ENCODE results near the gene GUCD1.

DNA sequence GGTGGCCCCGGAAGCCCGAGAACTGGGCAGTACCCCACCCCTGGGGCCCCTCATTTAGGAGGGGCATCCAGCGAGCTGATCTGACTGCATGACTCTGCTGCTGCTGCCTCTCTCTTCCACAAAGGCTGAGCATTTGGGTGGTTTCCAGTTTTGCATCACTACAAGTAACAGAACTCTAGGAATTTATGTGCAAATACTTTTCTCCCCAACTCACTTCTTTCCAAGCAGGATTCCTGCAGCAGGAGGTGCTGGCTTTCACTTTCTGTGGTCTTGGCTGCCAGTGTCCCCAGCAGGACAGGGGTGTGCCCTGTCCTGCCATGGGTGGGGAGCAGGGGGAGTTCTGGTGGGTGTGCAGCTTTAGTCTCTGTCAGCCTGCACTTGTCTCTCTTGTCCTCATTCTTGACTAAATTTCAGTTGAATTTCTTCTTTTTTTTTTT, 38.6 kb downstream of the GUCD1 start:
- TF ChIP-seq, protein P1, sequence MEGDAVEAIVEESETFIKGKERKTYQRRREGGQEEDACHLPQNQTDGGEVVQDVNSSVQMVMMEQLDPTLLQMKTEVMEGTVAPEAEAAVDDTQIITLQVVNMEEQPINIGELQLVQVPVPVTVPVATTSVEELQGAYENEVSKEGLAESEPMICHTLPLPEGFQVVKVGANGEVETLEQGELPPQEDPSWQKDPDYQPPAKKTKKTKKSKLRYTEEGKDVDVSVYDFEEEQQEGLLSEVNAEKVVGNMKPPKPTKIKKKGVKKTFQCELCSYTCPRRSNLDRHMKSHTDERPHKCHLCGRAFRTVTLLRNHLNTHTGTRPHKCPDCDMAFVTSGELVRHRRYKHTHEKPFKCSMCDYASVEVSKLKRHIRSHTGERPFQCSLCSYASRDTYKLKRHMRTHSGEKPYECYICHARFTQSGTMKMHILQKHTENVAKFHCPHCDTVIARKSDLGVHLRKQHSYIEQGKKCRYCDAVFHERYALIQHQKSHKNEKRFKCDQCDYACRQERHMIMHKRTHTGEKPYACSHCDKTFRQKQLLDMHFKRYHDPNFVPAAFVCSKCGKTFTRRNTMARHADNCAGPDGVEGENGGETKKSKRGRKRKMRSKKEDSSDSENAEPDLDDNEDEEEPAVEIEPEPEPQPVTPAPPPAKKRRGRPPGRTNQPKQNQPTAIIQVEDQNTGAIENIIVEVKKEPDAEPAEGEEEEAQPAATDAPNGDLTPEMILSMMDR (IDR thresholded peaks at IDR 0.05; ENCODE audit: low read depth, low read length), result no peak
- no peak for TF ChIP-seq POLR2A (IDR thresholded peaks at IDR 0.05; ENCODE audit: extremely low read depth, insufficient read length)
- TF ChIP-seq, protein P2, sequence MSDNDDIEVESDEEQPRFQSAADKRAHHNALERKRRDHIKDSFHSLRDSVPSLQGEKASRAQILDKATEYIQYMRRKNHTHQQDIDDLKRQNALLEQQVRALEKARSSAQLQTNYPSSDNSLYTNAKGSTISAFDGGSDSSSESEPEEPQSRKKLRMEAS (IDR thresholded peaks at IDR 0.05; ENCODE audit: low read depth, low read length), result no peak

Measured in NB4 (cell line).